GM04504 (cell line): Measurements from ENCODE around the gene FOXN4.
"Not testable (repeated sequence)": the region's sequence is repeated elsewhere in the genome, so short reads cannot be mapped to it uniquely, and the experiment has no call there.

Experiments
- DNase-seq: peaks from one replicate; pipeline ENCODE4 v3.0.0-alpha.2; 2012; ENCODE audit warnings: low read depth

FOXN4 gene

DNA sequence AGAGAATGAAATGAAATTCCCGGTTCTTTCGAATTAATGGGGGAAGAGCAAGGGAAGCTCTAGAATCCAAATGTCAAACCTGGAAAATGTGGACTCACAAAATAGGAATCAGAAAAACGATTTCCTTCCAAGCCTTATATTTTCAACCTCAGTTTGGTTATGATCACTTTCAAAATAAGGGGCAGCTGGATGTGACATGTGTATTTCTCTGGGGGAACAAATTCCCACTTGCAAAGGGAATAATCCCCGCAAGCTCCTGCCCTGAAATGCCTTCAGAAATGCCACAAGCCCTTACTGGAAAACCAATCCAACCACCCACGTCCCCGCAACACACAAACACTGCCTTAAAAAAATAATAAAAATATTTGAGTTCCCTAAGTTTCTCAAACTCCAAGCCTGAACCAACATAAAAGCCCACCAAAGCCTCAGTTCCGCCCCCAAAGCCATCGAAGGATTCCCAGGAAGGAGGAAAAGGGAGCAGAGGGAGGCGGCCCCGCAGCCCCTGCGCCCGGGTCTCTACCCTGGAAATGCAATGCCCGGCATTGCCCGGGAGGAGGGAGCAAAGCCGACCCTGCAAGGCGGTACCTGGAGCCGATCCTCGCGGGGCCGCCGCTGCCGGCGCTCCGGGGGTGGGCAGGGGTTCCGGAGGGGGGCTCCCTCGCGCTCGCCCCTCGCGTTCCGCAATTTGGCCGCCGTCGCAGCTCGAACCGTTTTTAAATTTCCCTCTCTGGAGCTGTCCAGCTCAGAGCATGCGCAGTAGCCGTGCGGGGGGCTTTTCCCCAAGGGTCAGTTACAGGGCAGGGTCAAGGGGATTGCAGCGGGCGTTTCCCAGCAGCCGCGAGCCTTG lies at the start of gene FOXN4:
FOXN4 (minus strand) TSS at position 751 of the 847 bp plus-strand sequence. CDS start 963 bp downstream, outside the sequence.
- no peak for DNase-seq

DNA sequence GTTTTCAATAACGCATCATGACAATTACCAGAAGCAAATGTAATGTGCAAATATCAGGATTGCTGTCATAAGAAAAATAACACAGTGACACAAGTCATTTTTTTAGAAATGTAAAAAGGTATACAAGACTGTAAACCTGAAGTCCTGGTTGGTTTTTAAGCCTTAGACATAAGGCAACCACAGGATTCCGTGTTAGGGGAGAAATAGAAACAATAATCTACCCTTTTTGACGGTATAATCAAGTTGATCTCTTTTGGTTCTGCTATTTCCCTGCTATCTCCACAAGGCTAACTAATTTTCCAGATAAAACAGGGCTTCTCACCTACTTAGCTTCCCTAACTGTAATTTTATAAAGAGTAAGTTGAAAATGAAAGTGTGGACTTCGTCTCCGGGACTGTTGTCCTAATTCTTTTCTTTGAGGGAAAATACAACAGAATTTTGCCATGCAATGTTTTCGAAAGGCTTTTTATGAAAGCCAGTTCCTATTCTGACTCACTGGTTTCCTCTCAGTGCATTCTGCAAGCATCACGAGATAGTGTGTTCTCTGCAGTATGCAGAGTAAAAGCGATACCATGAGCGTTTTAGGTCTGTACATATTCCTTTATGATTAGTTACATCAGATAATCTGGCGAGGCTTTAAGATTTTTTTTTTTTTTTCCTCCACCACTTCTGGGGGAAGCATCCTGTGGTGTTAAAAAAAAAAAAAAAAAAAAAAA lies 49.2 kb upstream of the FOXN4 start:
- DNase-seq, result no peak

DNA sequence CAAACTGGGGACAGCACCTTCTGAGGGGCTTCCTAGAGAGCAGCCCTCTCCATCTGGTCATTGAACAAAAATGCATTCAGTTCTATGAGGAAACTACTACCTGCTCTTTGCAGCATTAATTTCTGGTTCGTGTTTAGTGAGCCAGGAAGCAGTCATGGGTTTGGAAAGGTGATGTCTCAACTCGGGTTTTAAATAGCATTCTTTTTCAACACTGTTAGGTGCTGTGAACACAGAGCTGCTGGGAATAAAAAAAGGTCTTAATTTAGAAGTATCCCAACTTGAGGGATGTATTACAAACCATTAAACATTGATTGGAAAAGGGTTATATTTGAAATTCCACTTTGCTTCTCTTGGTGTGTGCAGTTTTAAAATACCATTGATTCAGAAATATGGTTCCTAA lies 47.9 kb upstream of the FOXN4 start:
- no peak for DNase-seq

DNA sequence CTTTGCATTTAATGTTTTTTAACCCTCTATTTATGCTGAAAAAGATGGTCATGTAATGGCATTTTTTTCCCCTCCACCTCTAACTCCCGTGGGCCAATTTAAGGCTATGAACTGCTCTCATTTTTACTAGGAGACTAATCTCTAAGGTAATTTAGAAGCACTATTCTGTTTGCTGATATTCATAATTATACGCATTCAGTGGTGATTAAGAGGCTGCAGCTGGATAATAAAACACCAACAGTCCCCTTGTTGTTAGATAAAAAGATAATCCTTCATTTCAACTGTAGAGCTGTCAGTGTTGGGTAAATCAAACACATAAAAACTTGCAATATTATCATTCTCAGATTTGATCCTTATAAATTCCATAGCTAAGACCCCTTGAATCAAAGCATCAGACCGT lies 47.5 kb upstream of the FOXN4 start:
- DNase-seq, result no peak

- no peak for DNase-seq
Measured at GRCh38 chr12:109352184-109352583, 43.1 kb upstream of the FOXN4 start.

DNA sequence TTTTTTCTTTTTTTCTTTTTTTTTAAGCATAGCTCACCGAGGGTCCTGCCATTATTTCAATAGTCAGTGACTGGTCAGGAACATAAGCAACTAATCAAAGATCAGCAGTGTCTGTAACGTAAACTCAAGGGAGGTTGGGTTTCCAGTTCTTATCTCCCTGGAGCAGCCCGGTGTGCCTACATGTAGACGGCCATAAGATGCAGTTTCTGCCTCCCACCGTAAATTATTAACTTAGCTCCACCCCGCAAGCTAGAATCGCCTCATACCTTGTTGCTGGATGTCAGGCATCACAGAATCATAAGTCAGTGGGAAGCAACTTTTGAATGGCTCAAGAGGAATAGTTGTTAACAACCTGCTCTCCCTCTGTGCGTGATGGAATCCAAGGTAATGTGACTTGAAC lies 38.5 kb upstream of the FOXN4 start, which contains the start of gene MYO1H:
MYO1H (plus strand) TSS at position 312 of the 400 bp plus-strand sequence; CDS start at position 373, 61 bp downstream.
- no peak for DNase-seq

- DNase-seq, result no peak
Measured at GRCh38 chr12:109346920-109347319, 37.8 kb upstream of the FOXN4 start.

GRCh38 chr12:109345428-109345827 lies 36.3 kb upstream of the FOXN4 start:
- DNase-seq, result no peak

DNA sequence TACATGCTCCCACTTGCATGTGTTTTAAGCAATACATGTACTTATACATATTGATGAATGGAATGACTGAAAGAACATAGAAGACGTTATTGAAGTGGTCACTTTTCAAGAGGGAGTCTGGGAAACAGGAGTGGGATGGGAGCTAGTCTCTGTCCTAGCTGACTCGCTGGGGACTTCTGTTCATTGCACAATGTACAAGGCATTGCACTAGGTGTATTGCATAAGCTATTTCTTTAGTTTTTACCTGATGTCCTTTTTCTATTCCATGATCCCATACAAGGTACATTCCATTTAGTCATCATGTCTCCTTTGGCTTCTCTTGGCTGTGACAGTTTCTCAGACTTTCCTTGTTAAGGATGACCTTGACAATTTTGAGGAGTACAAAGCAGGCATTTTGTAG lies 34.6 kb upstream of the FOXN4 start:
- DNase-seq, result no peak

DNA sequence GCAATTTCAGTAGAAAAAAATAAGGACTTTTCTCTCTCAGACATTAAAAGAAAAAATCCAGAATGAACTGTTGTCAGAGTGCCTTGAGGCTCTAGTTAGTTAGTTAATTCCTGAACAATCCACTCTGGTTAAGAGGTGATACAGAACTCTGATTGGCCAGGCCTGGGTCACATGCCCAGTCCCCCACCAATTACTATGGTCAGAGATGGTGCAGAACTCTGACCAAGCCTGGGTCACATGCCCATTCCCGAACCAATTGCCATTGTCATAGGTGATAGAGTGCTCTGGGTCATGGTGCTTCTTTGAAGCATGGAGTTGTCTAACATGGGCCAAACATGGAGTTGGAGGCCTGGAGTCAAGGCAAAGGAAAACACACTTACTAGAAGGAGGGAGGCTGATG lies 27.5 kb upstream of the FOXN4 start:
- no peak for DNase-seq

- DNase-seq, result no peak
Measured at GRCh38 chr12:109334887-109335286, 25.8 kb upstream of the FOXN4 start.

DNA sequence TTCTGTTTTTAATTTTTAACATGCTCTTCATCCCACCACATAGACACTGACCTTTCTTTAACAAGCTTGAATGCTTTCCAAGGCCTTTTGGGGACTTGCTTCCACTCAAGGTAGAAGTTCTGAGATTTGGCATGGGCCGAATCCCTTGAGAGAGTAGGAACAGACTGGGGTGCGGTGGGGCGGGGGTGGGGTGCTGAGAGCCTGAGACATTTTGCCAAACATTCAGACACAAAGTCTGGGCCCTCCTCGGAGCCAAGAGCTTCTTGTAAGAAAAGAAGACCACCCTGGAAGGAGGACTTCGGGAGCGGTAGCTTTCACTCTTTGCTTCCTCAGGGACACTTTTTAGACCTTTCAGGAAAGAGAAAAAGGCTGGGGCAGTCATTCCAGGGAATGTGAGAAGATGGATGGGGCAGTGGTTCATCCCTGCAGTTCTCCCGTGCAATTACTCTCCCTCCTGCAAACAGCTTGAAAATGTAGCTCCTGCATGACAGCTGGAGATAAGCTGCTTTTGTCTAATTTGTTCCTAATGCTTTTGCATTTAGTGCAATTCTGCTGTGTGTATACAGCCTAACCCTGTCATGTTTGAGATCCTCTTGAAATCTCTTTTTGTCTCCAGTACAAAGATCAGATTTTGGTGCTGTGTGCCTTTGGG lies 22.3 kb upstream of the FOXN4 start:
- no peak for DNase-seq

DNA sequence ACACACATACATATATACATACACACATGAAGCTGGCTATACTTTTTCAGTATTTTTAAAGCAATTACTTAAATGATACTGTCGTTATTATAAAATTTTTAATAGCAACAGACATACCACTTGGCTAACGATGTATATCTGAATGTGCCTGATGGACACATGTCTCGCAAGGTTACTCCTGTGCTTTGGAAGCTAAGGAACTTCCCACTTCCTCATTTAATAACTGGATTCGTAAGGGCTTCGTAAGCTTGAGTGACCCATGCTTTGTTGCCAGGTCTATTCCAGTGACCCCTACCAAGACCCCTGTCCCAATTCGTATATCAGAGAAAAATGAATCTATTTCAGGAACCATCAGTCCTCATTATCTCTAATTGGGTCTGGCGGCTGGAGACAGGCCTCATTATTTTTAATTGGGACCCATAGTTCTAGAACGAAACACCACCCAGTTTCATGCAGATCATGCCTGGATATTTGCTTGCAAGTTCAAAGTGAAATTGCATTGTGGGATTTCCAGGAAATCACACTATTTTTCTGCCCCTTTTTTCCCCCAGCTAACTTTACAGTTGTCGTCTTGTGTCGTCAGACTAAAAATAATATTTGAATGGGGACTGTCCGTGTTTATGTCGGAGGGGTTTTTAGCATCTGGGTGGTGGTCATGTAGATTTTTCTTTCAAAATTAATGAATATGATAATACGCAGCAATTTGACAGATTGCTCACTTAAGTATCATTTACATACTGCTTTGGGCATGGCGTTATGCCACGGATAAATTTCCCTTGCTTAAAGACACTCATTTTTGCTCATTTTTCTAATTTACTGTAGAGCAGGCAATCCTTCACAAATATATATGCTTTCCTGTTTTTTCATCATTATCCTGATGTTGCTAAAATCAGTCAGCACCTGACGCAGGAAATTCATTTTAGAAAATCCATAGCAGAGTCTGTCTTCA lies 21.5 kb upstream of the FOXN4 start:
- DNase-seq, result no peak

DNA sequence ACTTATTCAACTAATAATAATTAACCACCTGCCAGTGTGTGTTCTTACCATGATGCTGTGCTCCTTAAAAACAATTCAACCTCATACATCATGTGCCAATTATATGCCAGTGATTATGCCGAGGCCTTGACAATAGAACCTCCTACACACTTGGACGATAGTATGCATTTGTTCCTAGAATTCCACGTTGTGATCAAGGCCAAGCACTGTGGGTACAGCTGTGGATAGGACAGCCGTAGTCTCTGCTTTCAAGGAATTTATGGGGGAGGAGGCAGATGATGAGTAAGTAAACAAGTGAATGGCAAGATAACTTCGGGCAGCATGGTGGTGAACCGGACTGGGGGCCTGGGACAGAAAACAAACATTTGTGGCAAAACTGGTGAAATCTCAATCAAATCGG lies 20.6 kb upstream of the FOXN4 start:
- DNase-seq, result no peak

DNA sequence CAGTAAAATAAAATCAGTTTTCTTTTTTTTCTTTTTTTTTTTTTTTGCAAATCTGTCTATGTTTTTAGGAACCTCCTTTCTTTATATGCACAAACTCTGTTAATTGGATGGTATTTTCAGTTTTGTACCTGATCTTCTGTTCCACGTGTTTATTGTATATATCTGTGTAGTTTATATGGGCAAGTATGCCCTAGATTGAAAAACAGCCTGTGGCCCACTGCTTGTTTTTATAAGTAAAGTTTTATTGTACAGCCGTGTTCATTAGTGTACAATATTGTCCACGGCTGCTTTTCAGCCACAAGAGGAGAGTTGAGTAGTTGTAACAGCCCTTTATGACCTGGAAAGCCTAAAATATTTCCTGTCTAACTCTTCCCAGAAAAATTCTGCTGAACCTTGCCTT lies 19.9 kb upstream of the FOXN4 start:
- DNase-seq, result no peak

DNA sequence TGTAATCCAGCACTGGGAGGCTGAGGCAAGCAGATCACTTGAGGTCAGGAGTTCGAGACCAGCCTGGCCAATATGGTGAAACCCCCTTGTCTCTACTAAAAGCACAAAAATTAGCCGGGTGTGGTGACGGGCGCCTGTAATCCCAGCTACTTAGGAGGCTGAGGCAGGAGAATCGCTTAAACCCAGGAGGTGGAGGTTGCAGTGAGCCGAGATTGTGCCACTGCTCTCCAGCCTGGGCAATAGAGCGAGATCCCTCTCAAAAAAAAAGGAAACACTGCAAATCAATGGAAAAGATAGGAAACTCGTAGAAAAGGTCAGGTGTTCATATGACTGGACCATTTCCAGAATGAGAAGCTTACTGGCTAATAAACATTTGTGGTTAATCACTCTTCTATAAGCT lies 12.2 kb upstream of the FOXN4 start:
- not testable (repeated sequence) for DNase-seq

DNA sequence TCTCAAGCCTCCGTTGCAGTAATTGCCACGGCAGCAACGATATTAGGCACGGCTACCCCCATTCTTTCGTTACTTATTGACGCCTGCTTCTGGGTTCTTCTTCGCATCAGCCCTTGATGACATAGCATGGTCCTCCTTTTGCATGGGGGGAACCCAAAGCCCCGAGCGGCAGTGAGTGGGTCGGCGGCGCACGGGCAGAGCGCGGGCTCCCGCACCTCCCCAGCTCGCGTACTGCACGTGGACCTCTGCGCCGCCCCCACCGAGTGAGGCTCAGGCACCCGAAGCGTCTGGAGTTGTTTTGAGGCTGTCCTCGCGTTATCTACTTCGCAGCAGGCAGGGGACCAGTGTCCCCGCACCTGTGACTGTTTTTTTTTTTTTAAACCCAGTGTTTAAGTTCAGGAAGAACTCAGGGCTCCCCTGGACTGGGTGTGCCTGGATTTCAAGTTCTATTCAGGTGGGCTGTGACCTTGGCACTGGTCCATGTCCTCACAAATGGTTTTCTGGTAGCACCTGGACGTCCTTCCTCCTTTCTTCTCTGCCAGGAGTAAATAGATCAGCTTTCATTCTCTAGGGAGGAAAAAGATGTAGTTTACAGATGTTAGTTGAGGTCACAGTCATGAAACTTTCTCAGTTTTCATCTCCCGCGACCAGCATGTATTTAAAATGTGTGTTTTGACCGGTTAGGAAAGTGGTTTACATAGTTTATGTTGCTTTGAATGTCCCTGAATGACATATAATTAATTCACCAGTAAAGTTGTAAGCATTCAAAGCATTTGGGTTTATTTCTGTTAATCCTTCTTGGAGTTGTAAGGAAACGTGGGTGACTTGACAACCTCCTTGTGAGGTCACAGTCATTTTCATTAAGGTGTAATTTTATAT lies 1.4 kb upstream of the FOXN4 start:
- DNase-seq, result no peak

- no peak for DNase-seq
Measured at GRCh38 chr12:109309381-109310246, 530 bp upstream of the FOXN4 start.

DNA sequence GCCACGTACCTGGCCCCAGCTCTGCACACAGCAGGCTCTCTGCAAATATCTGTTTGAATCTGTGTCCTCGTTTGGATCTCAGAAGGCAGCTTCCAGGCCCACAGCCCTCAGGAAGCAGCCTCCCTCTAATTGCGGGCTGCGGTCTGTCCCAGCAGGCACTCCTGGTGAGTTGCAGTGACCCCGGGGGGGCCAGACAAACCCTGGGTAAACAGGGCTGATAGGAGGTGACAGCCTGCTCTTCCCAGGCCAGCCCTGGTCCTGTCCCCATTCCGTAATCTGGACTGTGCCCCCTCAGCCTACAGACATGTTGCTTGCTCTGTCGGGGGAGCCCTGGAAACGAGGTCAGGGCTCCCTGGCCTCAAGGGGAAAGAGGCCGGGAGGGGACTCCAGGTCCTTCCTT lies 2.0 kb downstream of the FOXN4 start:
- DNase-seq, result no peak

GRCh38 chr12:109305547-109305946 lies 3.5 kb downstream of the FOXN4 start:
- DNase-seq, result no peak
